HG03280 (cell line): Measurements from ENCODE around the gene ARL15.

Experiments
- ATAC-seq: cut with Tn5 transposase; IDR thresholded peaks from one replicate; pipeline ENCODE4 v1.9.1; 2021; ENCODE audit warnings: mild to moderate bottlenecking, moderate library complexity; ENCODE audit not compliant: unreplicated experiment

Gene ARL15

GRCh38 chr5:54254482-54255198 is 55.7 kb downstream of the ARL15 start:
- no peak for ATAC-seq

- ATAC-seq, result no peak
Observed at GRCh38 chr5:54251981-54252380, 58.4 kb downstream of the ARL15 start.

DNA sequence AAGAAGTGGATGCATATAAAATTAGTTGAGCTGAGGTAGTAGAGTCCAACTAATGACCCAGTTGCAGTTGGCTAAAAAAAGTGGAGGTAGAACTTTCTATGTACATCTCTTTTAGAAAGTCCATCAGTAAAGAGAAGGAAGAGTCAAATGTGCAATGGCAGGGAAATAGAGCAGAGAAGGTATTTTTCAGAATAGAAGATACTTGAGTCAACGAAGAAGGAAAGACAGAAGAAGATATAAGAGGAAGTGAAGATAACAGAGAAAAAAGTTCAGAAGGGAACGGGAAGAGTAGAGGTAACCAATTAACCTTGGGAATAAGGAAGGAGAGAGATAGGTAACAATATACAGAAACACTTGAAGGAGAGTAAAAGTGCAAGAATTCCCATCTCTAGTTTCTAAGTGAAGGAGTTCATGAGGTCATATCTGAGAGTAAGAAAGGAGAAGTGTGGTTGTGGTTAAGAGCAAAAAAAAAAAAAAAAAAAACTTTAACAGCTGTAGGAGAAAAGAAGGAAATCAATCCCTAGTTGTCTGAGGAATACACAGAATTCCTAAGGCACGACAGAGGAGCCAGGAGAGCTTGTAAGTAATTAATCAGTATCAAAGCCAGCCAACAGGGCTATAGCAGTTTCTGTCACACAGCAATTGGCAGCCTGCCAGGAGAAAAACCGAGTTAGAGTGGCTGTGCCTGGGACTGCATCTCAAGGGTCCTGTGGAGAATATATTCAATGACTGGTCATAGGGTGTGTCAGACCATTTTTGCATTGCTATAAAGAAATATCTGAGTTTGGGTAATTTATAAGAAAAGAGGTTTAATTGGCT is 61.0 kb downstream of the ARL15 start:
- ATAC-seq, result no peak

DNA sequence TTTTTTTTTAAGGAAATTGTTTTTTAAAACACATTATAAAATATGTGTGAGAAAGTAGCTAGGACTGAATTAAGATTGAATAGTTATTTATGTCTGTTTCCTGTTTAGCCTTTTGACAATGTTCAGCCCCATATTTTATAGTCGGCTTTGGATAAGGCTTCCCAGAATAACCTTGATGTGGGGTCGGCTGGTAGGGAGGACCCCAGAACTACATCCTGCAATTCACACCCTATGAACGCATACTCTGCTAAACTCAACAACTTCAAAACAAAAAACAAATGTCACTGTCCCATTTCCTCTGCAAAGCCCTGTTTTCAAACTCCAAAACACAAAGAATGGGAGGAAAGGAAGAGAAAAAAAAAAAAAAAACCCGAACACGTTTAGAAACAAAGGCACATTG is 63.1 kb downstream of the ARL15 start:
- no peak for ATAC-seq

- ATAC-seq, result peak; percentile 68
Observed at GRCh38 chr5:54243483-54244080, 66.8 kb downstream of the ARL15 start.

DNA sequence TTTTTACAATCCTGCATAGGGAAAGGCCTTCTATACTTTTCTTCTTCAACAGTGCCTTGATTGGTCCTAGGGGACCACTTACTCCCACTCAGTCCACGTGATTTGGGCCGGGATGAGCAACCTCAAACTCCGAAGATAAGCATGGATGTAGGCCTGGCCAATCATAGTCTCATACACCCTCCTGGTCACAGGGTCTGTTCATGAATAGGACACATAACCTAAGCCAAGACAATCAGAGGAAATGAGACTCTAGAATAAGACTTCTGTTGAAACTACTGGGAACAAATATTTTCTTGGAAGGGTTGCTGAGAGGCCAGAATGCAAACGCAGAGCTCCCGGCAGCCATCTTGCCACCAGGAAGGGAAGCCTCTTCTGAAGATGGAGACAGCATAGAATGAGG is 68.1 kb downstream of the ARL15 start:
- no peak for ATAC-seq

DNA sequence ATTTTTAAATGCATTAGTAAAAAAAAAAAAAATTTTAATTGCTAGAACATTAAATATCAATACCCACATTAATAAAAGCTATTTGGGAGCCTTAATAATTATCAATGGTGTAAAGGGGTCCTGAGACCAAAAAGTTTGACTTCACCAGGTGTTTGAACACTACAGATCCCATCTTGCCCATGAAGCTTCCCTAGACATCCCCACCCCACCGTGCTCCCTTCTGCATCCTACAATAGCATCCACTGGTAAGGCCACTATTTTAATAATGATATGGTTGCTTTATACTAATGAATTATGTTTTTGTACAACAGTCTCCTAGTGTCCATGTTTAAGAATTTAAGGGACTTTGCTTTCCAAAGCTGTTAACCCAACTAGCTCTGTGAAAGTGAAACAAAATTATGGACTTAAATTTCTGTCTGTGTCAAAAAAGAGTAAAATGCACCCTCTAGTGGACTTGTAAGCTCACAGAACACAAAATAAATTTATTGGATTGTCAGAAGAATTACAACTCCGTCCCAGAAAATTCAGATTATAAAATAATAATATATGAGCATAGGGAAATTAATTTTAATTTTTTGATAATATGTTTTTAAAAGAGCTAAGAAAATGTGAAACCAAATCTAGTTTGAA is 76.0 kb downstream of the ARL15 start:
- ATAC-seq, result no peak

DNA sequence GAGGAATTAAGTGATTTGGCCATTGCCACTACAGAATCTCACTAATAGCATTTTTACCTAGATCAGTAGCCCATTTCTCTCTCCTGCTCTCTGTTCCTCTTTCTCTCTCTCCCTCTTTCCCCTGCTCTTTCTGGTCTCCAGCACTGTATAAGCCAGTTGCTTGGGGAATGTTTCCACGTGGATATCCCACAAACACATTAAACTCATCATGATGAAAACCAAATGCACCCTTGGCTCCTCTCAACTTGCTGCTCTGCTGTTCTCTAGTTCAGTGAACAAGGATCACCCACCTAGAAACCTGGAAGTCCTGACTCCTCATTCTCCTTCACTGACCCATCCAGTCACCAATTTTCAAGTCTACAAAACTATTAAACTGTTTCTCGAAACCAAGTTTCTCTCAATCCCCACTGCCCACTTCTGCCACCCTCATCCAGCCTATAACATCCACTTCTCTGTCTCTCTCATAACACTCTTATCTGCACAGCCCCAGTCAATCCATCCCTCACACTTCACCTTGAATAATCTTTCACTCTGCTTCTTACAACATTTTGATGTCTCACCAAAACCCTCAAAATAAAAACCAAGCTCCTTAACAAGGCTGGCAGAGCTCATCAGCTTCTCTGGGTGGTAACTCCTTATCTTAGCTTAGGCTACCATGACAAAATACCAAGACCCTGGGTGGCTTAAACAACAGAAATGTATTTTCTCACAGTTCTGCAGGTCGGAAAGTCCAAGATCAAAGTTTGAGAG is 79.3 kb downstream of the ARL15 start:
- ATAC-seq, result no peak

- peak; percentile 93 for ATAC-seq
Observed at GRCh38 chr5:54229041-54229780, 81.2 kb downstream of the ARL15 start.

GRCh38 chr5:54227759-54228158 is 82.6 kb downstream of the ARL15 start:
- no peak for ATAC-seq

DNA sequence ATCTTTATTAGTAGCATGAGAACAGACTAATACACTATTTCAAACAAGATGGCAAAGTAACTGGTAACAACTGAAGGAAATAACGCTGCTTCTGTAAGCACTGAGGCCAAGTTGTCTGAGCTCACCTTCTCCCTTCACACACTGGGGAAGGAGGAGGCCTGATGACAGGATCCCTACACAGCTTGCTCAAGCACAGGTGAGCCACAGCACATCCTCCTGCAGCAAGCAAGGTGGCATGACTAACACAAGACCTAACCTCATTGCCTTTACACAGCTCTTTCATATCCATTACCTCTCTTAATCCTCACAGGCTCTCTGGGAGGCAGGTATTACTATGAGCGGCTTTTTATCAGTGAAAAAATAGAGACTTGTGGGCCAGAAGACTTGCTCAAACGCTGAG is 83.3 kb downstream of the ARL15 start:
- no peak for ATAC-seq

DNA sequence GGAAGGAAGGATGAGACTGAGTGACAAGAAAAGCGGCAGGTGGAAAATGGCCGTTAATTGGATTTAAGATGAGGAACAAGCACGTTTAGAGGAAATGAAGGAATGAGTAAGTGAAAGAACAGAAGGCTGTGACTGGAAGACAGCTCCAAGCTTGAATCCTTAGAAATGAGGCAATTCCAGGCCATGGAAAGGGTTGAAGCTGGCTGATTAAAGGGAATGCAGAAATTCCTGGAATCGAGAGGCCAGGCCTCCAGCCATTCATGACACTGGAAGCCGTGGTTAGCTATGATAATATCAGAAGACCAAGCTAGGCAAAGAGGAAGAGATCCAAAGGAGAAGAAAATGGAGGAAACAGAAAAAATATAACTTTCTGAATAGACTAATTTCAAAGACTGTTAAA is 84.2 kb downstream of the ARL15 start:
- no peak for ATAC-seq

GRCh38 chr5:54224103-54224826 is 86.1 kb downstream of the ARL15 start:
- ATAC-seq, result no peak

GRCh38 chr5:54222336-54222735 is 88.0 kb downstream of the ARL15 start:
- ATAC-seq, result no peak

DNA sequence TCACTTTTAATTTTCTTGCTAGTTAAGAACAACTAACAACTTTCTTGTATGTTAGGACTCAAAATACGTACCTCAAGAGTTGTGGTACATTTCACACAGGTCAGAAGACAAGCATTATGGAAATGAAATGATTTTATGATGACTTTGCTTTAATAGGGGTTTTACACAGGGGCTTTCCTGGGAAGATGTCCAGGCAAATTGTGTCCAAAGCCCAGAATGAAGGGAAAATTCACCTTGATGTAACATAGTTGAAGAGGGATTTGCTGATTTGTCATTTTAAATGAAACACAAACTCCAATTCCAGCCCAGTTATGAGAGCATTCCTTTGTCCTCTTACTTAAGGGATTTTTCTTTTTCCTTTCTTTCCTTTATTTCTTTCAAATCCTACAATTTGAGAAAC is 89.2 kb downstream of the ARL15 start:
- ATAC-seq, result no peak

- no peak for ATAC-seq
Observed at GRCh38 chr5:54220230-54221040, 89.9 kb downstream of the ARL15 start.

DNA sequence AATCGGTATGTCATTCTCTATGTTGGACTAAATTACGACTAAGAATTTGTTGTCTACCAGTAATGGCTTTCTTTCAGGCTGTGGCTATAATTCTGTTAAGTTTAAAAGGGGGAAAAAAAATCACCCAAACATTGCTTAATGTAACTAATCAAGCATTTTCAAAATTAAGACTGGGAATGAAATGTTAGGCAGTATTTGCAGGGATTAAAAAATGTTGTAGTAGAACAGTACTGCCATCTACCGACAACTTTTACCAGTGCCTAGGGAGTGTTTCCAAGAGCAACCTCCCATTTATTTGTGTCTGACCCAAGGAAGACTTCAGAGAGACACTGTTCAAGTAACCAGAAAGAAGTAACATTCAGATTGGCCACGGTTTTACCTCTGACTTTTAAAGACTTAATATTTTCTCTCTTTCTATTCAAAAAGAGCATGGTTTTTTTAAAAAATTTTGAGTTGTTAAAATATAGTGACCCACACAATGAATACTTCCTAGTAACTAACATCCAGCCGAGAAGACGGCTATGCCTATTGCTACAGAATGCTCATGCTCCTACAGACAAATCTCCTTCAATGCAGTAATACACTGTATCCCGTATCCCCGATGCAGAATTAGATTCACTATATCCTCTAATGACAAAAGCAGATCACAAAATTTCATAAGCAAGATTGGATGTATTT is 92.4 kb downstream of the ARL15 start:
- no peak for ATAC-seq

DNA sequence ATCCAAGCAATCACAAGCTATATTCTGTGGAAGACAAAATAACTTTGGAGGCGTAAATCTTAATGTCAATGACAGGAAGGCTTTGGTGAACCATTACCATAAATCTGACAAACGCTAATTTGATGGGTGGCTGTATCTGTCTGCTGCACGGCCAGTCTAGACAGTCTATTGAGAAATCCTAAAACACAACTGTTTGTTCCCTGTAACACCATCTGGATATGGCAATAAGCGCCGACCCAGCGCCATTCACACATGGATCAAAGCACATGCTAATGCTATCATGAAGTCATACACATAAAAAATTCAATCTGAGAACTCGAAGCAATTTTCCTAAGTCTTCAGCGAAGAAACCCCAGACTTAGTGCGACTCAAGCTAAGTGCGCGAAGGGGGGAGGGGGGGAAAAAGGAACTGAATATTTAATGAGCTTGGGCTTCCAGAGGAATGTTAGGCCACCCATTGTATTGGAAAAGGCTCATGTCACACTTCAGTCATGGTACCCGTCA is 95.1 kb downstream of the ARL15 start:
- no peak for ATAC-seq
